HG03558 (cell line): ENCODE data around the gene DDX31.

Experiments
- ATAC-seq: cut with Tn5 transposase; IDR thresholded peaks from one replicate; pipeline ENCODE4 v1.9.1; 2021; ENCODE audit warnings: moderate number of reproducible peaks; ENCODE audit not compliant: unreplicated experiment; ENCODE audit errors: extremely low read depth

DDX31 gene

DNA sequence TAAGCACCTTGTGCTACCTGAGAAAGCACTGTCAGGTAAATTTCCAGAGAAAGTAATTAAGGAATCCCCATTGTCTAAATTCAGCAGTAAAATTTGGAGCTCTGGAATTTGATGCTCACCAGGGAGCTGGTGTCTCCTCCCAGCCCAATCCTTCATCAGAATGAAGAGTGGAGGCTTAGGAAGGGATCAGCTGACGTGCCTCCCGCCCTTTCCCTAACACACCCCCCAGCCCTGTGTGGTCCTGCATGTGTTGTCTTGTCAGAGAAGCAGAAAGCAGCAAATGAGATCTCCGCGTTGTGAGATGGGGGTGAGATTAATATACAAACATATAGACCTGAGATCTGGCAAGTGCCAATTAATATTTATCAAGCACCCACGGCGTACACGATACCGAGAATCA is 114.3 kb downstream of the DDX31 start:
- no peak for ATAC-seq

DNA sequence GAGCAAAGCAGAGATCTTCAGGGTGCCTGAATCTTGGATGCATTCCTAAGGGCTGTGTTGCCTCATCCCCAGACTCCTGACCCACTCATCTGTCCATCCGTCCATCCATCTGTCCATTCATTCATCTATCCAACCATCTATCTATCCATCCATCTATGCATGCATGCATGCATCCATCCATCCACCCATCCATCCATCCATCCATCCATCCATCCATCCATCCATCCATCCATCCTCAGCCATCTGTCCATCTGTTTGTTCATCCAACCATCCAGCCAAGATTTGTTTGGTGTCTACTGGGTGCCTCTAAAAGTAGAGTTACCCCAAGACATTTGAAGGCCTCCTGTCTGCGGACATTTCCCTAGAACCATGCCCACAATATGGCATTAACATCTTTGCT is 115.0 kb downstream of the DDX31 start:
- no peak for ATAC-seq

DNA sequence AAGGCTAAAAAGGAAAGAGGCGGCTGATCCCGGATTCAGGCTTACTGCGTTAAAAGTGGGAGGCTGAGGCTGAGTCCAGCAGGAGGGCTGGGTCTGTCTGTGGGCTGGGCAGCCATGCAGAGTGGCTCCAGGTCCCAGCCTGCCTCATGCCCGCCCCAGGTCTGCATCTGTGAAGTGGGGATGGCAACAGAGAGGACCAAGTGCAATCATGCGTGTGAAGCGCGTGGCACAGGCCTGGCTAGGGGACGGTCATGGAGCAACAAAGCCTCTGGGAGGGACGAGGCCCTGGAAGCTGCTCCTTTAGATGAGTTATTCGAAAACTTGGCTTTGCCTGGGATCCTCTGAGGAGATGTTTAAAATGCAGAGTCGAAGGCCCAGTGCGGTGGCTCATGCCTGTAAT is 117.7 kb downstream of the DDX31 start:
- no peak for ATAC-seq

DNA sequence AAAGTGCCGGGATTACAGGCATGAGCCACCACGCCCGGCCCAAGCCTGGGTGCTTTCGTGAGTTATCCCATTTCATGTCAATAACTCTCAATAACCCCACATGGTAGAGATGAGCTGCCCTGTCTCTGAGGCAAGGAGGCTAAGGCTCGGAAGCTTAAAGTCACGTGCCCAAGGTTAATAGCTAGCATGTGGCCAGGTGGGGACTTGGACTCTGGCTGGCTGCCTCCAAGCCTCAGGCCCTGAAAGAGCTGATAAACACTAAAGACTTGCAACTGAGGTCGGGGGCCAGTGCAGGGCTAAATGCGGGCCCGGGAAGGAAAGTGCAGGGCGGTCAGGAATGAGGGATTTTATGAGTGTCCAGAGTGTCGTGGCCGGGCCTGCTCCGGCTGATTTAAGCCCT is 118.2 kb downstream of the DDX31 start:
- no peak for ATAC-seq

DNA sequence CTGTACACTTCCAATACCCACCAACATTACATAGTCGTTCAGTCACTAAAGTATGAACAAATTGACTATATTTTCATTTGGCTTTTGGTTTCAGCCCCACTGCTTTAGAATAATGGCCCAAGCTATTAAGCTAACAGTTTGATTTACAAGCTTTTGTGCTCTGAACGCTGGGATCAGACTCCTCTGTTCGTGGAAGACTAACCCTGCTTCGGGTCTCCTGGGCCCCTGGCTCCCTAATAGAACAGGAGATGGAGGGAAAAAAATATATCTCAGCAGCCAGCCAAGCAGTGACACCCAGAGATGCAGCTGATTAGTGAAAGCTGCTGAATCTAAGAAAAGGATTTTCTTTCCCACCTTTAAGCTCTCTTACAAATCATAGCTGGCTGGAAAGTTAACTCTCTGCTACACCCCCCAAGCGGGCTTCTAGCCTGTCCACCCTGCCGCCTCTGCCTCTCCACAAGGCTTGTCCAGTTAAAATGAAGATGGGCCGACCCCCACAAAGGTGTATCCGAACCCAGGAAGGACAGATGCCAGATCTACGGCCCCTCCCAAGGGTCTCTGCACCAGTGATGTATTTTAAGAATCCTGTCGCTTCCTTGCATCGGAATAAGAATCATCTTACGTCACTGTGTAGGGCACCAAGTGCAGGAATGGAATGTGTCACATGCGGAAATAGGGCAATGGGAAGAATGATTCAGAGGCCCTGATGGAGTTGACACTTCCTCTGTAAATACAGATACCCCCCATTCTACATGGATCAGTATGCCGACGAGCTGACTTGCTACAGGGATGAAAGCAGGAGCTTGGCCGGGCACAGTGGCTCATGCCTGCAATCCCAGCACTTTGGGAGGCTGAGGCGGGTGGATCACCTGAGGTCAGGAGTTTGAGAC is 120.8 kb downstream of the DDX31 start:
- ATAC-seq: no peak

DNA sequence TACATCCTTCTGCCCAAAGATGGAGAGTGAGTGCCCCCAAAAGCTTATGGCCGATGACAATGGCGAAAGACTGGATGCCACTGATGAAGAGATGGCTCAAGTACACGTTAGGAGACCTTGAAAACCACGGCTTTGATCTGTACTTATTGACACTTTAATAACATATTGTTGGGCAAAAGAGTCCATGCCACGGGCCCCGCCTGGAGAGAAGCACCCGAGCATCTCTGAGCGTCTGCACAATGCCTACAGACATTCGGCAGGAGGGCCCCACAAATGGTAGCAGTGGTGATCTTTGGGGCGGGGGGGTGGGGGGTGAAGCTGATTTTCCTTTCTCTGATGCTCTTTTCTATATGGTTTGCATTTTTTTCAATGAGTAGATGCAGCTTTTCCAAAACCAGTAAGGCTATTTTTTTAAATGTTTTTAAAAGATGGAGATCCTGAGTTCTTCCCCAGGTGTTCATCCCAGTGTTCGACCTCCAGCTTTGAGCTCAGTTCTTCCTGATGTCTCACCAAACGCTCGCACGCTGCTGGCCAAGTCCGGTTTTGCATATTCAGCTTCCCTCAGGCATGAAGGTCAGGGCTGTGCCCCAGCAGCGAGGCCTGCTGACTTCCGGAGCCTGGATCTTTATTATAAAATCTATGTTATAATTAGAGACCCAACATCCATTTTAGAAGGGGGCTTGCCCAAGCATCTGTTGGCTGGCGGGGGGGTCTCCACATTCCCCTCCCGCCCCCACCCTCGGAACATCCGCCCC is 121.6 kb downstream of the DDX31 start:
- no peak for ATAC-seq

DNA sequence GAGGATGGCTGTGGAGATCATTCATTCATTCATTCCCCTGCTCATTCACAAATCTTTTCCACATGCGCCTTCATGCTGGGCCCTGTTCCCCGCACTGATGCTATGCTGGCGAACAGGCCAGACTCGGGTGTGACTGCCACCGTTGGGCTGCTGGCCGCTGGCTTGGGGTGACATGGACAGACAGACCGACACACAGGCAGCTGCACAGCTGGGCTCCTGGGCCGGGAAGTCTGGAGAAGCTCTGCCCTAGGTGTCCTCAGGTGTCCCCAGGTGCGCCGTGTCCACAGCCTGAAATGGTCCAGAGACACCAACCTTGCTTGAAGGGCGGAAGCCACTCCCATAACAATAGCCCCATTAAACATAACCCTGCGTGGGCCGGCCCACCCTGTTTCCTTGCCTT is 122.3 kb downstream of the DDX31 start:
- no peak for ATAC-seq

DNA sequence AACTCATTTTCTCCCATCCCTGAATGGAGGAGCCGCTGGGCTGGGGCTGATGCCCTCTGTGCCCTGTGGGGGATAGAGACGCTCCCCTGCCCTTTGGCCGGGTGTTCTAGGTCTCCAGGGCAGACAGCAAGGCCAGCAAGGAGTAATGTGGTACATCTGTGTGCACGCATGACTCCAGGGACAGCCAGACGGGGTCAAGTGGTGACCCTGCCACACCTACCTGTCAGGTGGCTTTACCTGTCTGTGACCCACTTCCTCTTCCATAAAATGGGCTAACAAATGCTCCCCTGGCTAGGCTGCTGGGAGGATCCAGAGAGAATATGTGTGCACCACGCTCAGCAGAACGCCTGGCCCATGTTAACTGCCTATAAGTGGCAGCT is 122.7 kb downstream of the DDX31 start:
- ATAC-seq: no peak

DNA sequence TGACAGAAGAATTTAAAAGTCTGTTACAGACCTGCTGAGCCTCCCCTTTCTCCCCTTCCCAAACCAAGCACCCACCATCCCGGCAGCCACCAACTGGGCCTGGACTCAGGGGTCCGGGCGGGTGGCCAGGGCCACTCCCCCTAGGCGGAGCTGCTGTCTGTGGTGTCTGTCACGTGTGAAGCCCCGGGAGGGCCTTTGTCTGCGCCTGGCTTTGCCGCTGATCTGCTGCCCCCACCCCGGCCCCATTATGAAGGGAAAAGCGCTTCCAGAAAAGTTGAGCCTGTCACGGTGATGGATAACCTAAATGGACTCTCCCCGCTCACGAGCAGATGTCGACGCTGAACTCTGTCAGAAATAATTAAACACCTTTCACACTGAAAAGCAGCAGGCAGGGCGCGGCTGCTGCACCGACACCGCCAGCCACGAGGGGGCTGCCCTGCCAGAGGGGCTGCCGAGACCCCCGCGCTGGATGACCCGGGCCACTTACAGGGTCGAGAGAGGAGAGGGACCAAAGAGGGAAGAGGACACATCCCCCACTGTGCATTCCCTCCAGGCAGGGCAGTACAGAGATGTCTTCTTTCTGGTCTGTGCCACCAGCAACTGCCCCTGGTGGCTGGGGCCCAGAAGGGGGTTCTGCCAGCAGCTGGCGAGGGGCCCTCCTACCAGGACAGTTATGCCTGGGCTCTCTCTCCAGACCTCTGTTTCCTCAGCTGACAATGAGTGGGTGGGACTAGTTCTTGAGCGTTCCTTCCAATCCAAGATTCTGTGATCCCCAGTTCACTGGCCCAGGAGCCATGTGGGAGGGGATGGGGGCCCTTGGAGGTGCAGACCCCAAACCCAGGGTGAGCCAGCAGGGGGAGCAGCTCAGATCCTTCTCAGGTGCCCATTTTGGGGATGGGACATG is 123.4 kb downstream of the DDX31 start:
- no peak for ATAC-seq

DNA sequence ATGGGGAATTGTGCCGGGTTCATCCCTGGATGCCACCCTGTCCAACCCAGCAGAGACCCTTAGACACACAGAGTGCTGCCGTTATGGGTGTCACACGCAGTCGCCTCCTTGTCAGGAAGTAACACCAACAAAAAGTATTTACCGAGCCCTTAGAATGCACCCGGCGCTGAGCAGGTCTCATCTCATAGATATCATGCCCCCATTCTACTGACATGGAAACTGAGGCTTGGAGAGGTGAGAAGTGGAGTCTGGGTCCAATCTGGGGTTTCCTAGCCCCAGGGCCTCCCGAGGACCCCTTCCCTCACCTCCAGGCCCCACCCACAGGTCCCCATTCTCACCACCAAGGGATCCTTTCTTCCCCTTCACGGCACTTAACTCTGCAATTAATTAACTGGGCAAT is 124.2 kb downstream of the DDX31 start:
- no peak for ATAC-seq

DNA sequence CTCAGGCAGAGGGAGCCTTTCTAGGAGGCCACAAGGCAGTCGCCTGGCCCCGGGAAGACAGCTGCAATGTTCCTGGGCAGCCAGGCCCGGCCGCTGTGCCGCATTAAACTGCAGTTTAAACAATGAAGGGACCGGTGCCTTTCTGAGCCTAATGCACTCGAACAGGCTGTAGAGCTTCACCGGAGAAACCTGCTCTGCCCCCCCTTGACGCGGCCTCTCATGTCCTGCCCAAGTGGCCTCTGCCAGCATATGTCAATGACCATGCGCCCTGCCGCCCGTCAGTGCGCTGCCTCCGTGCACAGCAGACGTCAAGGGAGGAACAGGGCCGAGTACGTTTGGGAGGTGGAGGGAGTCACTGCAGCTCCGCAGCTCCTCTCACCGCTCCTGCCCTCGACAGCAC is 125.8 kb downstream of the DDX31 start:
- ATAC-seq: no peak

DNA sequence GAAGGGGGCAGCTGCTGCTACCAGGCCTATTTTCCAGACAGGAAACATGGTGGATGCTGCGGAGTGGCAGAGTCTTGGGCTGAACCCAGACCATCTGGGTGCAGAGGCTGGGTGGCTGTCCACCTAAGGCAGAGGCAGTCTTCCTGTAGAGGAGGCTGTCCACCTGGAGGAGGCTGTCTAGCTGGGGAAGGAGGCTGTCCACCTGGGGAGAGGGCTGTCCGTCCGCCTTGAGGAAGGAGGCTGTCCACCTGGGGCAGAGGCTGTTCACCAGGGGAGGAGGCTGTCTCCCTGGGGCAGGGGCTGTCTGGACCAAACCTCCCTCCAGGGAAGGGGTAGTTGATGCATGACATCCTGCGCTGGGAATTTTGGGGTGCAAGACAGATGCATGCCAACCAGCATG is 126.5 kb downstream of the DDX31 start:
- ATAC-seq: no peak
